Heart left ventricle (tissue), 13 donors: ENCODE data around the gene SHC3.

ENCODE experiments used
- POLR2A ChIP-seq, 2 donors: fragments of 450-650 bp; IDR thresholded peaks; one replicate each; pipeline ENCODE4 v1.6.1; 2017; ENCODE audit warnings: antibody characterized with exemption in 2 of 2, mild to moderate bottlenecking in 2 of 2, moderate library complexity in 2 of 2
- TF ChIP-seq, protein P1 (sequence below), 12 donors: fragments of 200-600 bp; sonication (generic) in 4 of 12; IDR thresholded peaks; one replicate each; pipeline versions ENCODE4 v1.5.0 to v1.8.0; 2018 to 2022; ENCODE audit warnings: antibody characterized with exemption in 12 of 12, mild to moderate bottlenecking in 5 of 12
- donor health status: ischemic (EF 13 %, LVEDD 7.1; RV severe dilation, severe dysfunction).
- donor health status: DM: no; HTN: yes; CAD: no.
- donor health status: DM: no; HTN: no; CAD: no.
- donor health status: ischemic (EF 25% LVEDD 6.9; RV normal size, moderate dysfunction).
- donor health status: ischemic (EF 25% LVEDD 5.7; RV mildly dilated, moderate dysfunction).
- donor health status: ischemic (EF 35%, LVEDD 5.7; RV mildly dilated, moderate dysfunction).
- donor health status: nonischemic (EF 11% LVEDD 7.7; RV severe dilation, severe dysfunction).
- donor health status: DM: yes; HTN: yes; CAD: no.
- donor health status: PGD.
- donor health status: ischemic (EF 29% LVEDD 5.4; RV normal size, mild dysfunction).
- donor health status: nonischemic (EF 23%, LVEDD 6.1; RV moderate dilation, normal function).

DNA sequence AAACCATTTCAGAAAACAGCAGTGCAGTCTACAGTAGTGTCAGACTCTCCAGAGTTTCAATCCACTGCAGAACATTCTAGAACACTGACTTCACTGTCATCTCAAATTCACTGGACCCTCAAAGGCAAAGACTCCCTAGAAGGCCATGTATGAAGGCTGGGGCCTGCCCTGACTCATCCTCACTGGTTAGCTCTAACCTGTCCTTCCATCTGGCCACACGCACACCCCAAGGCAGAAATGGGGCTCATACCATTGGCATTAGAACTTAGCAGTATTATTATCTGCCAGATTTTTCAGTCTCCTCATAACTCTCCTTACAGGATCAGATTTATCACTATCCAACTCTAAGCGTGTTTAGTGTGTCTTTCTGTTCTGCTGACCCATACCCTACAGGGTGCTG is 166.9 kb downstream of the SHC3 start:
- TF ChIP-seq, protein P1, sequence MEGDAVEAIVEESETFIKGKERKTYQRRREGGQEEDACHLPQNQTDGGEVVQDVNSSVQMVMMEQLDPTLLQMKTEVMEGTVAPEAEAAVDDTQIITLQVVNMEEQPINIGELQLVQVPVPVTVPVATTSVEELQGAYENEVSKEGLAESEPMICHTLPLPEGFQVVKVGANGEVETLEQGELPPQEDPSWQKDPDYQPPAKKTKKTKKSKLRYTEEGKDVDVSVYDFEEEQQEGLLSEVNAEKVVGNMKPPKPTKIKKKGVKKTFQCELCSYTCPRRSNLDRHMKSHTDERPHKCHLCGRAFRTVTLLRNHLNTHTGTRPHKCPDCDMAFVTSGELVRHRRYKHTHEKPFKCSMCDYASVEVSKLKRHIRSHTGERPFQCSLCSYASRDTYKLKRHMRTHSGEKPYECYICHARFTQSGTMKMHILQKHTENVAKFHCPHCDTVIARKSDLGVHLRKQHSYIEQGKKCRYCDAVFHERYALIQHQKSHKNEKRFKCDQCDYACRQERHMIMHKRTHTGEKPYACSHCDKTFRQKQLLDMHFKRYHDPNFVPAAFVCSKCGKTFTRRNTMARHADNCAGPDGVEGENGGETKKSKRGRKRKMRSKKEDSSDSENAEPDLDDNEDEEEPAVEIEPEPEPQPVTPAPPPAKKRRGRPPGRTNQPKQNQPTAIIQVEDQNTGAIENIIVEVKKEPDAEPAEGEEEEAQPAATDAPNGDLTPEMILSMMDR (IDR thresholded peaks at IDR 0.05), result no peak
- no peak for TF ChIP-seq POLR2A (IDR thresholded peaks at IDR 0.05)
